GM10266 (cell line): ENCODE data around the gene OR3A2.
"Not testable (repeated sequence)": the region's sequence is repeated elsewhere in the genome, so short reads cannot be mapped to it uniquely, and the experiment has no call there.

Experiments
- DNase-seq: peaks from one replicate; pipeline ENCODE4 v3.0.0; 2012; ENCODE audit errors: extremely low spot score
- CTCF ChIP-seq: IDR thresholded peaks from 2 replicates; pipeline ENCODE4 v1.5.1; 2012; ENCODE audit warnings: mild to moderate bottlenecking, low read depth; ENCODE audit not compliant: control insufficient read depth, insufficient read depth; ENCODE audit errors: missing control alignments

Gene OR3A2

GRCh38 chr17:3400055-3400454 lies 13.9 kb upstream of the OR3A2 start:
- DNase-seq: no peak
- no peak for TF ChIP-seq CTCF

DNA sequence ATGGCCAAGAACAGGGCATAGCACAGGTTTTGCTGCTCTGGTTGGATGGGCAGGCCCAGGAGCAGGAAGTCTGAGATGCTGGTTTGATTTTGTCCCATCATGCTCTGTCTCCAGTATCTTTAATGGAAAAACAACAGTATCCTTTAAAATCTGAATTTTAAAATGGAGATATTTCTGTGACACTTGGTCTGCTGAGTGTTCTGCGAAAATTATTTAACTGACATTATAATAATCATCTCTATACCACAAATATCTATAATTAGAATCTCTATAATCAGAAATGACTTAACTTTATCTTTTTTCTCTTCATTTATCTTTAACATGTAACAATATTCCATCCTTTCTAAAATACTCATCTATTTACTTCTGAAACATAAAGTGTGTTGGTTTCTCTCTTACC lies 12.2 kb upstream of the OR3A2 start, which contains the start of gene OR1E1:
TSS of gene OR1E1 (minus strand) at position 101 of the 400 bp plus-strand sequence. CDS start at position 101, 0 bp downstream.
- no peak for DNase-seq
- no peak for TF ChIP-seq CTCF

DNA sequence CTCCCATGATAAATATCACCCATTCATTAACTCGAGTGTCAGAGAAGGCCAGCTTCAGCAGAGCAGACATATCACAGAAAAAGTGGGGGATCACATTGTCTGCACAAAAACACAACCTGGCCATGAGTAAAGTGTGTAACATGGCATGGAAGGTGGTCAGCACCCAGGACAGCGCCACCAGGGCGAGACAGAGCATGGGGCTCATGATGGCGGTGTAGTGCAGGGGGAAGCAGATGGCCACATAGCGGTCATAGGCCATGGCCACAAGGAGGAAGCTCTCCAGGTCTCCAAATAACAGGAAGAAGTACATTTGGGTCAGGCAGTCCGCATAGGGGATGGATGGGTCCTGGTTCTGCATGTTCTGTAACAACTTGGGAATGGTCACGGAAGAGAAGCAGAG lies 11.7 kb upstream of the OR3A2 start:
- DNase-seq: not testable (repeated sequence)

DNA sequence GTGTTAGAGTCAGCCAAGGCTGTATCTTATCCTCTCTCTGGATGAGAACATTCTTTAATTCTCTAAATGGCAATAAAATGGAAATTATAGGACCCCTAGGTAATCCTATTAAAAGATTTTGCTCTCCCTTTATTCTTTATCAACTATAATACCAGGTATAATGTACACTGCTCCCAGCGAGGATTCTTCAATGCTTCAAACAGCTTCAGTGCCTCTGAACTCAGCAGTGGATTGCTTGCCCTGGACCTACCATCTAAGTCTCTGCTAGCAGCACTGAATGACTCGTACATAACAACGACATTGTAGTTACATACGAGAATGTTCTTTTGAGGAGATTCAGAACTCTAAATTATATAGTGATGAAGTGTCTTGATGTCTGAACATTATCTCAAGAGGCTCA lies 3.7 kb upstream of the OR3A2 start:
- TF ChIP-seq CTCF: no peak
- no peak for DNase-seq

DNA sequence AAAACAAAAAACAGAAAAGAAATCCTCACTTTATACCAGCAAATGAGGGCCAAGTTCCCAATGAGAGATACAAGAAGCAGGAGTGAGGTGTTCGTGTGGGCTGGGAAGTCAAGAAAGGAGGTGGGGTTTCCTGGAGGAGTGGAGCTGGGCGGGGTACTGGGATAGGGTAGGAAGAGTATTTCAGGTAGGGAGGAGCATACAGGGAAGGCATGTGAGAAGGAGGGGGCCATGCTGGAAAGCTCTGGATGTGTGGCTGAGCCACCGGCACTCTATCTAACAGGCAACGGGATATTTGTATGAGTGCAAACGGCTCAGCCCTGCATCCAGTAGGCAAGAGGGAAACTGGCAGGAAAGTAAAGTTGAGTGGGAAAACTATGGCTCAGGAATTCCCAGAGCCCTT lies 4.2 kb downstream of the OR3A2 start:
- TF ChIP-seq CTCF: no peak
- no peak for DNase-seq

- DNase-seq: no peak
- TF ChIP-seq CTCF: no peak
Measured at GRCh38 chr17:3378321-3378720, 7.8 kb downstream of the OR3A2 start.

- DNase-seq: not testable (repeated sequence)
Measured at GRCh38 chr17:3371167-3371566, 14.9 kb downstream of the OR3A2 start.

DNA sequence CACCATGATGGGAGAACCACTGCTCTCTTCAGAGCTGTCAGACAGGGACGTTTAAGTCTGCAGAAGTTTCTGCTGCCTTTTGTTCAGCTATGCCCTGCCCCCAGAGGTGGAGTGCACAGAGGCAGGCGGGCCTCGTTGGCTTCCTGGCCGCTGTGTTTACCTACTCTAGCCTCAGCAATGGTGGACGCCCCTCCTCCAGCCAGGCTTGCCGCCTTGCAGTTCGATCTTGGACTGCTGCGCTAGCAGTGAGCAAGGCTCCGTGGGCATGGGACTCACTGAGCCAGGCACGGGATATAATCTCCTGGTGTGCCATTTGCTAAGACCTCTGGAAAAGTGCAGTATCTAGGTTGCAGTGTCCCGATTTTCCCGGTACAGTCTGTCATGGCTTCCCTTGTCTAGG lies 43.3 kb downstream of the OR3A2 start:
- not testable (repeated sequence) for DNase-seq

GRCh38 chr17:3335876-3336275 lies 50.2 kb downstream of the OR3A2 start:
- no peak for DNase-seq
- no peak for TF ChIP-seq CTCF
